K562 (cell line): ENCODE results near the gene CD99L2. TPM values are rescaled to one million over a fixed set of nuclear protein-coding genes. Genes with fewer than 3 reads are reported as not detected.

Experiments
- ATAC-seq: fragments of 200-7000 bp; cut with Tn5 transposase; 3 replicates; pipeline ENCODE4 v1.9.1; 2020; ENCODE audit warnings: moderate library complexity
- BruUV-seq: library from RNA; stranded (reverse); fragments of 400-500 nt; replicated peaks from 2 replicates; lab custom pipeline; 2021; lab: Mats Ljungman, UMichigan
- CTCF ChIA-PET: fragments of 300-600 bp; formaldehyde crosslinking; extraction: SDS; loops from one replicate; lab custom pipeline; 2021; ENCODE audit warnings: low intra/inter-chr PET ratio; lab: Yijun Ruan, JAX
- POLR2A ChIA-PET: fragments of 300-600, 350-650 bp; sonication (Branson Sonifier 250); formaldehyde crosslinking; extraction: SDS; loops from one replicate; lab custom pipeline; 2021; ENCODE audit warnings: antibody characterized with exemption, inconsistent platforms; lab: Yijun Ruan, JAX
- DNase-seq, 4 experiments: peaks; one replicate each; pipeline versions ENCODE4 v3.0.0 to v3.0.0-alpha.2; 2011 to 2018; ENCODE audit warnings: low spot score in 3 of 4, mixed read lengths in 3 of 4; ENCODE audit errors: extremely low read depth in 1 of 4
- FAIRE-seq: peaks from 2 replicates; lab custom pipeline; 2011; peaks lifted over from hg19 to GRCh38; lab: Jason Lieb, UNC
- H2AFZ ChIP-seq: 2 replicates; pipeline ENCODE4 v1.6.0; 2011; ENCODE audit warnings: low read depth, low read length, control low read depth, inconsistent platforms
- H3K27ac ChIP-seq: fragments of 200-600 bp; 3 replicates; pipeline ENCODE4 v1.8.0; 2011; ENCODE audit warnings: low read depth, mild to moderate bottlenecking, control low read depth, inconsistent platforms, low read length, moderate library complexity, mixed read lengths; ENCODE audit errors: extremely low read depth
- H3K27me3 ChIP-seq, 2 experiments: fragments of 300-600 bp in 1 of 2; 2 replicates in 1 of 2; 3 replicates in 1 of 2; pipeline versions ENCODE4 v1.6.0 to v1.8.0; 2011; ENCODE audit warnings: inconsistent platforms in 2 of 2, low read length in 2 of 2, mild to moderate bottlenecking in 1 of 2, mixed read lengths in 1 of 2, moderate library complexity in 1 of 2; ENCODE audit not compliant: control insufficient read depth in 2 of 2, insufficient read depth in 2 of 2
- H3K36me3 ChIP-seq: fragments of 300-600 bp; 3 replicates; pipeline ENCODE4 v1.8.0; 2011; ENCODE audit warnings: mild to moderate bottlenecking, low read length, inconsistent platforms; ENCODE audit not compliant: control insufficient read depth, insufficient read depth
- H3K4me1 ChIP-seq, 2 experiments: fragments of 200-600 bp in 1 of 2; replicated peaks in 1 of 2; 2 replicates in 1 of 2; 3 replicates in 1 of 2; pipeline versions ENCODE4 v1.5.1 to v1.8.0; 2011; ENCODE audit warnings: inconsistent platforms in 2 of 2, low read length in 2 of 2, mild to moderate bottlenecking in 1 of 2, mixed read lengths in 1 of 2, moderate library complexity in 1 of 2; ENCODE audit not compliant: control insufficient read depth in 2 of 2, insufficient read depth in 2 of 2
- H3K4me2 ChIP-seq: 2 replicates; pipeline ENCODE4 v1.6.1; 2011; ENCODE audit warnings: low read length, control low read depth, inconsistent platforms, mixed read lengths; ENCODE audit not compliant: insufficient read depth
- H3K4me3 ChIP-seq: fragments of 200-600 bp; sonication (generic), shearing (Covaris generic); 2 replicates; pipeline ENCODE4 v1.5.1; 2016; ENCODE audit warnings: control low read depth, inconsistent platforms
- H3K79me2 ChIP-seq: fragments of 200-600 bp; 3 replicates; pipeline ENCODE4 v1.8.0; 2011; ENCODE audit warnings: low read length, inconsistent platforms; ENCODE audit not compliant: control insufficient read depth, insufficient read depth
- H3K9ac ChIP-seq, 2 experiments: 2 replicates each; pipeline versions ENCODE4 v1.6.0 to v1.6.1; 2011; ENCODE audit warnings: low read depth in 2 of 2, low read length in 2 of 2, control low read depth in 1 of 2, inconsistent platforms in 1 of 2, mild to moderate bottlenecking in 1 of 2, mixed read lengths in 1 of 2; ENCODE audit not compliant: insufficient read depth in 1 of 2
- H3K9me1 ChIP-seq: one replicate; pipeline ENCODE4 v1.6.0; 2011; ENCODE audit warnings: inconsistent platforms, mild to moderate bottlenecking, low read length, moderate library complexity; ENCODE audit not compliant: control insufficient read depth, insufficient read depth
- H3K9me3 ChIP-seq: replicated peaks from 2 replicates; pipeline ENCODE4 v1.5.1; 2011; ENCODE audit warnings: low read depth, low read length, inconsistent platforms; ENCODE audit not compliant: control insufficient read depth, insufficient read depth
- H4K20me1 ChIP-seq: replicated peaks from 2 replicates; pipeline ENCODE4 v1.6.1; 2011; ENCODE audit warnings: low read length, inconsistent platforms, mixed read lengths; ENCODE audit not compliant: control insufficient read depth, insufficient read depth
- MTF1 ChIP-seq: fragments of 250-450 bp; sonication (Bioruptor Pico); IDR thresholded peaks from 2 replicates; pipeline ENCODE4 v1.9.0; 2021; ENCODE audit warnings: moderate library complexity, mild to moderate bottlenecking, inconsistent platforms, borderline replicate concordance
- ZKSCAN3 ChIP-seq: fragments of 250-450 bp; sonication (Bioruptor Pico); IDR thresholded peaks from 2 replicates; pipeline ENCODE4 v1.4.0; 2020
- WGBS: fragments of 100-300 bp; shearing (Covaris generic); methylation state at CpG from one replicate; pipeline ENCODE4 v1.1.6; 2016; ENCODE audit warnings: low coverage, mixed read lengths; ENCODE audit not compliant: insufficient coverage; ENCODE audit errors: missing lambda C conversion rate; 5-methylcytosine and 5-hydroxymethylcytosine counted together
- in situ Hi-C: fragments of 300-500 bp; cut with MboI; formaldehyde crosslinking; loops from 4 replicates; pipeline ENCODE4 v1.15.0; 2018; ENCODE audit warnings: inconsistent platforms, mixed read lengths
- intact Hi-C: fragments of 100-400 bp; cut with micrococcal nuclease; formaldehyde crosslinking; loops from 2 replicates; pipeline ENCODE4 v1.14.2; 2022
- polyA plus RNA-seq, 8 experiments: library from polyadenylated mRNA; depleted of rRNA in 4 of 8; stranded (reverse) in 5 of 8; unstranded in 3 of 8; fragments of >200 nt; fragmentation: Nextera tagmentation in 2 of 8; fragmentation: Illumina TruSeq in 1 of 8; extraction: Ambion mirVana in 2 of 8; extraction: Trizol in 1 of 8; gene quantifications; 2 replicates each; pipeline versions ENCODE4 v1.2.1 to v1.2.3, GENCODE V29; 2011 to 2014; ENCODE audit warnings: inconsistent platforms in 1 of 8, missing spikeins in 1 of 8
- total RNA-seq, 7 experiments: library from RNA; depleted of rRNA in 6 of 7; stranded (reverse); fragments of >200 nt in 6 of 7; fragmentation: Illumina TruSeq in 2 of 7; extraction: Trizol in 2 of 7; gene quantifications; 2 replicates each; pipeline versions ENCODE4 v1.2.1 to v1.2.3, GENCODE V29; 2011 to 2021; ENCODE audit warnings: low replicate concordance in 1 of 7
- TF ChIP-seq, protein P1 (sequence below), 3 experiments: fragments of 200-800 bp in 1 of 3; fragments of 250-450 bp in 1 of 3; fragments of 450-650 bp in 1 of 3; sonication (Bioruptor Pico) in 1 of 3; sonication (Bioruptor generic) in 1 of 3; formaldehyde crosslinking in 1 of 3; IDR thresholded peaks; 2 replicates each; pipeline versions ENCODE4 v1.6.1 to v1.8.0; 2016 to 2022; ENCODE audit warnings: mild to moderate bottlenecking in 2 of 3, missing genetic modification characterization in 2 of 3, missing compliant biosample characterization in 1 of 3, moderate library complexity in 1 of 3
- TF ChIP-seq, protein P2 (sequence below): sonication (generic); formaldehyde crosslinking; IDR thresholded peaks from 2 replicates; pipeline ENCODE4 v1.8.1; 2023; ENCODE audit warnings: missing genetic modification reagents, mild to moderate bottlenecking, borderline replicate concordance

The CD99L2 gene
- total and polyA plus RNA-seq, 9 of the 15 experiments (the other 6 are each of a cell fraction or from before 2014, with no cell fraction given): 0.76 to 19.0 (median 11.9) TPM

DNA sequence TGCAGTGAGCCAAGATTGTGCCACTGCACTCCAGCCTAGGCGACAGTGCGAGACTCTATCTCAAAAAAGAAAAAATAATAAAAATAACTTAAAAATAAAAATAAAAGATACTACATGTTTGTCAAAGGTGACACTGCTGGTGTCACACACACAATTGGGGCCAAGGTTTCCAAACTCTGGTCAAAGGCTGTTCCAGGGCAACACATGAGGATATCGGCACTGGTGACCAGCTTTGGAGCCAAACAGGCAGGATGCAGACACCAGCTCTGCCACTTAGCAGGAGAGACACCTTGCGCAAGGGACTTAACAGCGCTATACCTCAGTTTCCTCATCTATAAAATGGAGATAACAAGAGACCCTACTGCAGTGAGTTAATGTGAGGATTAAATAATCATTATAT lies 52.3 kb downstream of the CD99L2 start:
- Histone ChIP-seq H3K4me1 (peaks cover 0 to 12% of the 10 kb centered on the region in 2 experiments; a peak in 3 of 5 replicates), H3K9me3 (no peaks in the 10 kb centered on the region), H3K4me2 (no peak overlapping the region), H3K9ac (no peak overlapping the region), H3K4me3 (no peak overlapping the region), H3K9me1 (no peaks in the 10 kb centered on the region), H3K27me3 (no peaks in the 10 kb centered on the region), H3K36me3 (no peaks in the 10 kb centered on the region), H3K27ac (no peak overlapping the region), H2AFZ (no peak overlapping the region), H4K20me1 (no peaks in the 10 kb centered on the region), H3K79me2 (no peaks in the 10 kb centered on the region)
- DNase-seq (no peak), FAIRE-seq (no peak), ATAC-seq (no peak)
- TF ChIP-seq ZKSCAN3 (CRISPR knock-in tag) (no peak), MTF1 (CRISPR knock-in tag) (no peak)
- TF ChIP-seq, protein P1, sequence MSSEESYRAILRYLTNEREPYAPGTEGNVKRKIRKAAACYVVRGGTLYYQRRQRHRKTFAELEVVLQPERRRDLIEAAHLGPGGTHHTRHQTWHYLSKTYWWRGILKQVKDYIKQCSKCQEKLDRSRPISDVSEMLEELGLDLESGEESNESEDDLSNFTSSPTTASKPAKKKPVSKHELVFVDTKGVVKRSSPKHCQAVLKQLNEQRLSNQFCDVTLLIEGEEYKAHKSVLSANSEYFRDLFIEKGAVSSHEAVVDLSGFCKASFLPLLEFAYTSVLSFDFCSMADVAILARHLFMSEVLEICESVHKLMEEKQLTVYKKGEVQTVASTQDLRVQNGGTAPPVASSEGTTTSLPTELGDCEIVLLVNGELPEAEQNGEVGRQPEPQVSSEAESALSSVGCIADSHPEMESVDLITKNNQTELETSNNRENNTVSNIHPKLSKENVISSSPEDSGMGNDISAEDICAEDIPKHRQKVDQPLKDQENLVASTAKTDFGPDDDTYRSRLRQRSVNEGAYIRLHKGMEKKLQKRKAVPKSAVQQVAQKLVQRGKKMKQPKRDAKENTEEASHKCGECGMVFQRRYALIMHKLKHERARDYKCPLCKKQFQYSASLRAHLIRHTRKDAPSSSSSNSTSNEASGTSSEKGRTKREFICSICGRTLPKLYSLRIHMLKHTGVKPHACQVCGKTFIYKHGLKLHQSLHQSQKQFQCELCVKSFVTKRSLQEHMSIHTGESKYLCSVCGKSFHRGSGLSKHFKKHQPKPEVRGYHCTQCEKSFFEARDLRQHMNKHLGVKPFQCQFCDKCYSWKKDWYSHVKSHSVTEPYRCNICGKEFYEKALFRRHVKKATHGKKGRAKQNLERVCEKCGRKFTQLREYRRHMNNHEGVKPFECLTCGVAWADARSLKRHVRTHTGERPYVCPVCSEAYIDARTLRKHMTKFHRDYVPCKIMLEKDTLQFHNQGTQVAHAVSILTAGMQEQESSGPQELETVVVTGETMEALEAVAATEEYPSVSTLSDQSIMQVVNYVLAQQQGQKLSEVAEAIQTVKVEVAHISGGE (CRISPR knock-in tag; IDR thresholded peaks at IDR 0.05): no peak
- TF ChIP-seq, protein P2, sequence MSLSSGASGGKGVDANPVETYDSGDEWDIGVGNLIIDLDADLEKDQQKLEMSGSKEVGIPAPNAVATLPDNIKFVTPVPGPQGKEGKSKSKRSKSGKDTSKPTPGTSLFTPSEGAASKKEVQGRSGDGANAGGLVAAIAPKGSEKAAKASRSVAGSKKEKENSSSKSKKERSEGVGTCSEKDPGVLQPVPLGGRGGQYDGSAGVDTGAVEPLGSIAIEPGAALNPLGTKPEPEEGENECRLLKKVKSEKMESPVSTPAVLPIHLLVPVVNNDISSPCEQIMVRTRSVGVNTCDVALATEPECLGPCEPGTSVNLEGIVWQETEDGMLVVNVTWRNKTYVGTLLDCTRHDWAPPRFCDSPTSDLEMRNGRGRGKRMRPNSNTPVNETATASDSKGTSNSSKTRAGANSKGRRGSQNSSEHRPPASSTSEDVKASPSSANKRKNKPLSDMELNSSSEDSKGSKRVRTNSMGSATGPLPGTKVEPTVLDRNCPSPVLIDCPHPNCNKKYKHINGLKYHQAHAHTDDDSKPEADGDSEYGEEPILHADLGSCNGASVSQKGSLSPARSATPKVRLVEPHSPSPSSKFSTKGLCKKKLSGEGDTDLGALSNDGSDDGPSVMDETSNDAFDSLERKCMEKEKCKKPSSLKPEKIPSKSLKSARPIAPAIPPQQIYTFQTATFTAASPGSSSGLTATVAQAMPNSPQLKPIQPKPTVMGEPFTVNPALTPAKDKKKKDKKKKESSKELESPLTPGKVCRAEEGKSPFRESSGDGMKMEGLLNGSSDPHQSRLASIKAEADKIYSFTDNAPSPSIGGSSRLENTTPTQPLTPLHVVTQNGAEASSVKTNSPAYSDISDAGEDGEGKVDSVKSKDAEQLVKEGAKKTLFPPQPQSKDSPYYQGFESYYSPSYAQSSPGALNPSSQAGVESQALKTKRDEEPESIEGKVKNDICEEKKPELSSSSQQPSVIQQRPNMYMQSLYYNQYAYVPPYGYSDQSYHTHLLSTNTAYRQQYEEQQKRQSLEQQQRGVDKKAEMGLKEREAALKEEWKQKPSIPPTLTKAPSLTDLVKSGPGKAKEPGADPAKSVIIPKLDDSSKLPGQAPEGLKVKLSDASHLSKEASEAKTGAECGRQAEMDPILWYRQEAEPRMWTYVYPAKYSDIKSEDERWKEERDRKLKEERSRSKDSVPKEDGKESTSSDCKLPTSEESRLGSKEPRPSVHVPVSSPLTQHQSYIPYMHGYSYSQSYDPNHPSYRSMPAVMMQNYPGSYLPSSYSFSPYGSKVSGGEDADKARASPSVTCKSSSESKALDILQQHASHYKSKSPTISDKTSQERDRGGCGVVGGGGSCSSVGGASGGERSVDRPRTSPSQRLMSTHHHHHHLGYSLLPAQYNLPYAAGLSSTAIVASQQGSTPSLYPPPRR: no peak
- 92% methylated on average over 5 of the region's 5 CpGs for WGBS
- no TSS peak for BruUV-seq
- CTCF ChIA-PET: no interaction called here
- intact Hi-C loops: no loop called here
- in situ Hi-C loops: no loop called here
- POLR2A ChIA-PET: interaction anchor here (2.0 kb wide), 1 partner anchor 8 kb away, joined by 7 read pairs; no protein-coding TSS in a partner anchor
